GM19372 (cell line): ENCODE data around the gene GBP7.

Experiments used
- ATAC-seq: cut with Tn5 transposase; IDR thresholded peaks from one replicate; pipeline ENCODE4 v1.9.1; 2021; ENCODE audit warnings: mild to moderate bottlenecking, low read depth, moderate library complexity; ENCODE audit not compliant: unreplicated experiment

The GBP7 gene

GRCh38 chr1:89125240-89125912, 50.4 kb downstream of the GBP7 start:
- ATAC-seq, result peak; percentile 31

GRCh38 chr1:89121641-89122040, 54.2 kb downstream of the GBP7 start:
- no peak for ATAC-seq

- no peak for ATAC-seq
Observed at GRCh38 chr1:89114662-89115061, 61.1 kb downstream of the GBP7 start.

DNA sequence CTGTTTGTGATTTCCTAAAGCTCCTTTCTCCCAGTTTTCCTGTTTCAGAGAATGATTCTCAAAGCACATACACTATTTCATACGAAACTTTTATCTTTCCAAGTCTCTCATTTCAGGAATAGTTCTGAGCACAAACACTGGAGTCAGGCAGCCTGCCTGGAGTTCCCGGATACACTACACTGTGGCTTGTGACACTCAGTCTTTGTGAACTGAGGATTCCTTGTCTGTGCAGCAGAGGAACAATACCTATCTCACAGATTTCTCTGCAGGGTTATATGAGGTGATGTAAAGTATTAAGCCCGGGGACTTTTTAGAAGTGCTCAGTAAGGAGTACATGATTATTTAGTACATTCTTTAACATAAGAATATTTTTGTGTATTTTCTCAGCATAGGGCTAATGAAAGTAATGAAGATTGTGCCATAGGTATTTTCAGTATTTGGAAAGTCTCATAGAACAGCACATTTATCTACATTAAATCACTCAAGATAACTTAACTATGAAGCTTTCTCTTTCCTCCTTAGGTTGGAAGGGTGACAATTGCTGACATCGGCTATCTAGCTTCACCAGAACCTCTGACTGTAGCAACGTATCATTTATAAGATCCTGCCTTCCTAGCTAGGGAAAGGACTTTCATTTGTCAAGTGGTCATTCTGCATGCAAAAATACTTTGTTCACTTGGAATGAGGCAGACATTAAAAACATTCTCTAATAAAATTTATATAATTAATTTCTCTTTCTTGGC, 62.8 kb downstream of the GBP7 start:
- no peak for ATAC-seq

DNA sequence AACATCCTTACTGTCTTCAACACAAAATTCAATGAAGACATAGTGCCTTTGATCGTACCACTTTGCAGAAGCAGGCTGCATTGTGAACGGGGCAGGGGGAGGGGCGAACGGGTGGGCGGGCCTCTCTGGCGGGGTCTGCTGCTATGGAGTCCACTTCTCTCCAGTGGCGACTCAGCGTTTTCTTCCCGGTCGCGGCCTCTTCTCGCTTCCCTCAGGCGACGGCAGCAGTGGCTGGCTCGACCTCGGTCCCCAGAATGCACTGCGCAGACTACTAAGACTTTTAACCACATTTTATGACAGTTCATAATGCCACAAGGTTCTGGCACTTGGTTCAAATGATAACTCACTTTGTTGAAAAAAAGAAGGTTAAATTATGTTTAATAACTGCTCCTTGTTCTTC, 71.1 kb downstream of the GBP7 start:
- no peak for ATAC-seq

- no peak for ATAC-seq
Observed at GRCh38 chr1:89104147-89104546, 71.7 kb downstream of the GBP7 start.

DNA sequence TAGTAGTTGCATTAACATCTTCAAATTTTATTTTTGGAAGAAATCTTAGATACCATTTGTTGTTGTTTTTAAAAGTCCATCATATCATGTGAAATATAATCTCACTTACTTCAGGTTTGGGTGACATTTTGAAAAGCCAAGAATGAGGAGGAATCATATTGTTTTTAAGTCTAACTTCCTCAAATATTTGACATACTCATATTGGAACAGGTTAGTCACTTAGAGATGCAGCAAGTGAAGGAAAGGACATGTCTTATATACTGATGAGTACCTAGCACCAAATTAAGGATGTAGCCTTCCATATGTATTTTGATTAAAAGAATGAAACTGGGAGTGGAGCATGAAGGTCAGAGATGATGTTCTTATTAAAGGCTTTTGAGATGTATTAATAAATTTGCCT, 73.8 kb downstream of the GBP7 start:
- no peak for ATAC-seq

DNA sequence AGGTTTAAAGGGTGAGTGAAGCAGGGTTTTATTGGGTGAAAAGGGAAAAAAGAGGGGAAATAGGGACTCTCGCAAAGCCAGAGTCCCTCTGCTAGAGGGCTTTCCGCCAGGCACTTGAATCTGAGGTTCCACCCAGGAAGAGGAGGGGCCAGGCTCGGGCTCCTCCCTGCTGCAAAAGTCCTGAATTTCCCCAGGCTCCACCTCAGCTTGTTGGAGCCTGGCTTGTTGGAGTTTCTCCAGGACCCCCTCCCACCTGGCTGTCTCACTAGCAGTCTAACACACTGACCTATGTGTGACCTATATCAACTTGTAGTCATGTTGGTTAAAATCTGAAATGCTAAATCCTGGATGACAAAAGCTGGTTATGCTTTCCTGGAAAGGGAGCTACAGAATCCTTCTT, 75.4 kb downstream of the GBP7 start:
- ATAC-seq, result no peak

DNA sequence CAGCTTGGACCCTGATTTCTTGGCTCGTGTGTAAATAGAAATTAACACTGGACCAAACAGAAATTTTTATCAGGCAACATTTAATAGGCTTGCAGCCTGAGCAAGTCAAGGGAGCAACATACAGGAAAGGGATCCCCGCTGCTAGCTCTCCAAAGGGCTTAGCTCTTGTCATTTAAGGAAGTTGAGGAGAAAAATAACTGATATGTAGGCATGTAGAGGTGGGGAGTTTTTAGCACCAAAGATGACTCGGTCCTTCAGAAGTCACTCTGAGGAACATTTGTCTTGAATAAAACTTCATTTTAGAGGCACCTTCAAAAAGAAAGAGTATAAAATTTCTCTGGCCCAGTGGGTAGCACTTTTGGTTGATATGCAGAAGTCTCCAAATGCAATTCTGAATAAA, 76.9 kb downstream of the GBP7 start:
- no peak for ATAC-seq

GRCh38 chr1:89095737-89096136, 80.1 kb downstream of the GBP7 start:
- no peak for ATAC-seq

DNA sequence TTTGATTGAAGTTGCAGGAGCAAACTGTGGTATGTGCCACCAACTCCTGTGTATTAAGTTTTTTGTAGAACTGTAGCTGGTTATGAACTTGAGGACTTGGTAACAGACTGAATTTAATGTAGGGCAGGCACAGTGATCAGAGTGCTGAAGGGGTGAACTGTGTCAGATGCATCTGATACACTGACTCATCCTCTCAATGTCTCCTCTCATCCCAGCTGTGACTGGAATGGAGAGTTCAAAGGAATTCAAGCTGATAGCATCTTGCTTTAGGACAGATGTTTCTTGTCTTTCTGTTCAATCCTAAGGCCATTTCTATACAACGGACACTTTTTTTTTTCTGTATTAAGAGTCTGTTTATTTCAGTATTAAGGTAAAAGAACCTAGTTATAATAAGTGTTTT, 85.8 kb downstream of the GBP7 start:
- ATAC-seq, result no peak

- no peak for ATAC-seq
Observed at GRCh38 chr1:89088572-89088971, 87.2 kb downstream of the GBP7 start.

DNA sequence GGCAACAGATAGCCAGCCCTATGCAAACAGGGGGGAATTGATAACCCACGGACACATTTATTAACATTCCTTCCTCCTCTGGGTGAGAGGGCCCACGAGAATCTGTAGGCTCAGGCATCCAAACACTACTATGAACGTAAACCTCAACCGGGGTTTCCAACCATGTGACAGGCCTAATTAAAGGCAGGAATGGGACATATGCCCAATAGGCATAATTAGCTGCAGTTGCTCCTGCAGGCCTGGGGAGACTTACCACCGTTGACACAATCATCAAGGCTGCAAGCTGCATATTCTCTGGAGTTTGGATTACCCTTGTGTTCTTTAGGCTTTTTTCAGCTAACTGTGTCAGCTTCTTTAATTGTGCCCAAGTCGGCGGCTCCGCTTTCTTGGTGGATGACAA, 88.6 kb downstream of the GBP7 start:
- ATAC-seq, result no peak

DNA sequence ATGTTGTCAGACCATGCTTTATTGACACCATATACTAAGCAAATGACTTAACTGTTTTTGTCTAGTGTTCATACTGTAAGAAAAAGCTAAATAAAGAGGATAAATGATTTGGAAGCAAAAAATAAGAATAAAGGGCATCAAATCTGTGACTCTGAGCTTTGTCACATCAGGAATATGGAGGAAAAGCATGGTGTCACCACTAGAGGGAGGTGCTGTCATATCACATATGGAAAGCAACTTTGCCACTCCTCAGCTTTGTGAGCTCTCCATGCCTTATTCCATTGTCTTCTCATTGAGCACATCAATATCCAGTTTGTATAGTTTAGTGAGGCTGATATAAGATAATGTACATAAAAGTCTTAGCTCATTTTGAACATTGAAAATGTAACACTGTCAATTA, 90.0 kb downstream of the GBP7 start:
- no peak for ATAC-seq
